GM12892 (cell line): ENCODE results near the gene PER2.

ENCODE experiments used
- POLR2A ChIP-seq: IDR thresholded peaks from 2 replicates; pipeline ENCODE4 v1.6.1; 2011; ENCODE audit warnings: low read depth, low read length, control low read depth
- POLR2AphosphoS5 ChIP-seq: IDR thresholded peaks from 2 replicates; pipeline ENCODE4 v1.6.1; 2011; ENCODE audit warnings: low read depth, low read length, control low read depth

GRCh38 chr2:238337846-238338245 is 49.4 kb upstream of the PER2 start:
- TF ChIP-seq POLR2A (no peak), POLR2AphosphoS5 (no peak)
